GM21390 (cell line): ENCODE results near the gene SLC25A52.
A peak's percentile ranks its signal among the peaks of the same experiment; 100 is the strongest.
"Not testable (repeated sequence)": the region's sequence is repeated elsewhere in the genome, so short reads cannot be mapped to it uniquely, and the experiment has no call there.

Experiments used
- ATAC-seq: cut with Tn5 transposase; IDR thresholded peaks from one replicate; pipeline ENCODE4 v1.9.1; 2021; ENCODE audit not compliant: unreplicated experiment

The SLC25A52 gene, protein sequence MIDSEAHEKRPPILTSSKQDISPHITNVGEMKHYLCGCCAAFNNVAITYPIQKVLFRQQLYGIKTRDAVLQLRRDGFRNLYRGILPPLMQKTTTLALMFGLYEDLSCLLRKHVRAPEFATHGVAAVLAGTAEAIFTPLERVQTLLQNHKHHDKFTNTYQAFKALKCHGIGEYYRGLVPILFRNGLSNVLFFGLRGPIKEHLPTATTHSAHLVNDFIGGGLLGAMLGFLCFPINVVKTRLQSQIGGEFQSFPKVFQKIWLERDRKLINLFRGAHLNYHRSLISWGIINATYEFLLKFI

DNA sequence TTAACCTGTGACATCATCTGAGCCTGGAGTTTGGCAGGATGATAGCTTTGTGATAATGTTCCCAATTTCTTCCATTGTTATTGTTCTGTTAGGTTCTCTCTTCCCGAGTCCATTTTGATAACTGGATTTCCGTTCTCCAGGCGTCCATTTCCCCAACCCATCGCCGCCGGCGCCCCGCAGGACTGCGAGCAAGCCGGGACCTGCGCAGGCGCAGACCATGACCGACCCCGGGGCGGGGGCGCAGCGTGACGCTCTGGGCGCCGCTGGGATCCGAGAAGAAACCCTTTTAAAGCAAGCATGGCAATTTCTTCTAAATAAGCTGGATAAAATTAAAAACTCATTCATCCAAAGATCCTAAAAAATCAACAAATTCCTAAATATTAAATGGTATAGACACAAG, at the start of gene SLC25A52:
Gene SLC25A52, minus strand, starts transcription at position 186 of the 400 bp plus-strand sequence. CDS start 219 bp downstream, outside the sequence.
- no peak for ATAC-seq

DNA sequence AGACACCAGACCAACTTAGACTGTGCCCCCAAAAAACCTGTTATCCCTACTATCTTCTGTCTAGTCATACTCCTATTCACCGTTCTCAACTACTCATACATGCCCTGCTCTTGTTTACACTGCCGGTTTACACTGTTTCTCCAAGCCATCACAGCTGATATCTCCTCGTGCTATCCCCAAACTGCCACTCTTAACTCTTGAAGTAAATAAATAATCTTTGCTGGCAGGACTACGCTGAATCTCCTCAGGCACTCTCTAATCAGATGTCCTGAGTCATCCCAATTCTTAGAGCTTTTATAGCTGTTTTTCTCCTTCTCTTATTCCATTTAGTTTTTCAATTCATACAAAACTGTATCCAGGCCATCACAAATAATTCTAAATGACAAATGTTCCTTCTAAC, 48.4 kb upstream of the SLC25A52 start:
- ATAC-seq = not testable (repeated sequence)

DNA sequence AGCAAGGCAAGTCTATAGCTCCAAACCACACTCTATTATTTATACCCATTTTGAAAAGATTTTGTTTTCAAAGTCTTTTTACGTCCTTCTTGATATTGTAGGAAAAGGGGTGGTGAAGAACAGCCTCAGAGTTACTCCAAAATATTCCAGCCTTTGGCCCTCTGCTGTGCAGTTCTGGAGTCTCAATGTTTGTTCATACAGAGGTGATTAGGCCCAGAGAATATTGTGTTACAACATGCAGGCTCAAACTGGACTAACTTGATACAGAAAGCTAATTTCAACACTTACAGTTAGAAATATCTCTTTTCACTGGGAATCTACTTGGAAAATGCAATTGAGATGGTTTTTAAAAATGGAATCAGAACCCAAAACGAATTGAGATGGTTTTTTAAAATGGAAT, 40.4 kb upstream of the SLC25A52 start:
- no peak for ATAC-seq

DNA sequence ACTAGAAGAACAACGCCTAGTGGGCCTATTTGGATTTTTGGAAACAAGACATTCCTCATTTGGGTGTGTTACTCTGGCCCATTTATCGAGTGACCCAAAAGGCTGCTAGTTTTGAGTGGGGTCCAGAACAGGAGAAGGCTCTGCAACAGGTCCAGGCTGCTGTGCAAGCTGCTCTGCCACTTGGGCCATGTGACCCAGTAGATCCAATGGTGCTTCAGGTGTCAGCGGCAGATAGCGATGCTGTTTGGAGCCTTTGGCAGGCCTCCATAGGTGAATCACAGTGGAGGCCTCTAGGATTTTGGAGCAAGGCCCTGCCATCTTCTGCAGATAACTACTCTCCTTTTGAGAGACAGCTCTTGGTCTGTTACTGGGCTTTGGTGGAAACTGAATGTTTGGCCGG, 38.6 kb upstream of the SLC25A52 start:
- not testable (repeated sequence) for ATAC-seq

DNA sequence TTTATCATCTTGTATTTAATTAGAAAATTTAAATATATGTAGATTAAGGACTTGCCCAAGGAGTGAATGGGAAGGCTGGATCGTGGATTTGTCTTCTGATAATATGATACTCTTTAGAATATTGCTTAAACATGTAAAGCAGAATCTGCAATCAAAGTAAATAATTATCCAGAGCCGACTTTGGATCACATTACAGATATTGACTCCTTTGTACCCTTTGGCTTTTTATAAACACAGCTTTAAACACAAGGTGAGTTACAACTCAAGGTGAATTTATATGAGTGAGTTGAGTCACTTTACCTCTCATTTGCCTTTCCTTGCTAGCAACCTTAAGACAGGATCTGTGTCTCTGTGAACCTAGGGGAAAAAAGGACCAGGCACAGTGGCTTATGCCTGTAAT, 37.7 kb upstream of the SLC25A52 start:
- no peak for ATAC-seq

DNA sequence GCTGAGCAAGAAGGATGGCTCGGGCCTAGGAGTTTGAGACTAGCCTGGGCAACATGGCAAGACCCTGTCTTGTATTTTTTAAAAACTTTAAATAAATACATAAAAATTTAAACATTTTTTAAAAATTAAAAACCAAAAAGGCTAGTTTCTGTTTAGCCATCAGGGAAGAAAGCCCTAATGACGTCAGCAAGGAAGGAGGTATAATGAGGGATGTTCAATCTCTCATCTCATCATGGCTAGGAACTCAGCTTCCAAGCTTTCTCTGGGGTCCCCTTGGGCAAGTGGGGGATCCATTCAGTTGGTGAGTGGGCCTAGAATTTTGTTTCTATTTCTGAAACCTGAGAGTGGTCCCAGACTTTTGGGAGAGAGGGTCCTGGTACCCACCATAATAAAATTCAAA, 35.1 kb upstream of the SLC25A52 start:
- no peak for ATAC-seq

DNA sequence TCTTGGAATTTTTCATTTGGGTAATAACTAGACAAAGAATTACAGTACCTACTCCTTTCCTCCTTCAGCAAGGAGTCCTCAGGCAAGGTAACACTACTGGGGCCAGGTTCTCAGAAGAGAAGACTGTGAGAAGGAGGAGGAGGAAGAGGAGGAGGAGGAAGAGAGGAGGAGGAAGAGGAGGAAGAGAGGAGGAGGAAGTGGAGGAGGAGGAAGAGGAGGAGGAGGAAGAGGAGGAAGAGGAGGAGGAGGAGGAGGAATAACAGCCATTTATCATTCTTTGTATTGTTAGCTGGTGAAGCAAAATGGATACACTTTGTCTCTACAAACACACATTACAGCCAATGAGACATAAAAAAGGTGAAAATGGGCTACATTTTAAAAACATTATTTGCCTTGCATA, 32.9 kb upstream of the SLC25A52 start:
- no peak for ATAC-seq

DNA sequence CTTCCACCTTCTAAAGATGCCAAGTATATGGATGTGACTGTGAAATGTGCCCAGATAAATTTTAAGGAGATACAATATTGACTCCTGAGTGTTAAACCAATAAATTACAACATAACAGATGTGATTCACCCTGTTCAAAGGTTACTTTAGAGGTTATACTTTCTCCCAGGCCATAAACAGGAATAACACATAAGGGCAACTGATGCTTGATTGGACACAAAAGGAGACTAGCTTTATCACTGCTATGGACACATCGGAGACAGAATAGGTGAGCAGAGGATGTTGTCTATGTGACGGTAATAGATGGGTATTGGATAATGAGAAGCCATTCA, 31.9 kb upstream of the SLC25A52 start:
- no peak for ATAC-seq

DNA sequence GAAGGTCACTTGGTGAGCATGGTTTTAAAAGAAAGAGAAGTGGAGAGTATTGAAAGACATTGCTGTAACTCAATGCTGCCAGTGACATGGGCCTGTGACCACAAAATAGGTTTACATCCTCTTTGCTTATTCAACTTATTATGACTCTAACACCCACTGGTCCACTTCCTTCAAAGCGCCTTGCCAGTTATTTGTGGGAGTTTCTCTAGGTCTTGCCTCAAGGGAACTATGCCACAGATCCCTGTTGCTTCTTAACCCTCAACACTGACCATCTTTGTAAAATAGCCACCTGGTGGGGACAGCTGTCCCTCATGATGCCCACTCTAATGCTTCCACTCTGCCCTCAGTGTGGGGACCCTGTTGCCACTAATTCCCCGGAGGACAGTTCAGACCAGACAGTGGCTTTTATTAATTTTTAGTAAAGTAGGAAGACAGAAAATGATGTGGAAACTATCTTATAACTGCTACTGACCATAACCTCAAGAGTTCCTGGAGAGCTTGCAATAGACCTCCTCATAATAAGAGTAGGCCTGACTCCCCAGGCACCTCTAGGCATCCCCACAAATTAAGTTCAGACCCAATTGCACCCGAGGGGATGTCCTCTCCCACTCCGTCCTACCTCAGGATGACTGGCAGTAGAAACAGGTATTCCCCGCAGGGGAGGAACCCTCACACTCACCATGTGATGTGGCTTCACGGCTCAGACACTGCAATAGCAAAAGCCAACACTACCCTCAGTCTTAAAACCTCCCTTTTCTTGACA, 31.3 kb upstream of the SLC25A52 start:
- ATAC-seq = peak; percentile 96

DNA sequence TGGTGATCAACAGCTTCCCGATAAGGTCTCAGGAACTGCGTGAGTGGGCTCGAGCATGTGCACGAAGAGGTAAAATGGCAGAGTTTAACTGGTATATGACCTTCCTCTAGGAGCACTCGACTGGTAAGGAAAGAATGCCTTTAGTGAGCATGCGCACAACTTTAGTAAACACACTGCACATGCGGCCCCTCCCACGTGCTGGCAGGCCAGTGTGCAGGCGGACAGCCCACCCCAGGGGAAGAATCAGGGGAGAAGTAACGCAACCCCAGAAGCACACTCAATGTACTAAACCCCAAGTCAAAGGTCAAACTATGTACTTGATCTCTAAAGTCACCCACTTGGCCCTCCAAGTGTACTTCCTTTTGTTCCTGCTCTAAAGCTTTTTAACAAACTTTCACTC, 28.7 kb upstream of the SLC25A52 start:
- ATAC-seq = no peak

DNA sequence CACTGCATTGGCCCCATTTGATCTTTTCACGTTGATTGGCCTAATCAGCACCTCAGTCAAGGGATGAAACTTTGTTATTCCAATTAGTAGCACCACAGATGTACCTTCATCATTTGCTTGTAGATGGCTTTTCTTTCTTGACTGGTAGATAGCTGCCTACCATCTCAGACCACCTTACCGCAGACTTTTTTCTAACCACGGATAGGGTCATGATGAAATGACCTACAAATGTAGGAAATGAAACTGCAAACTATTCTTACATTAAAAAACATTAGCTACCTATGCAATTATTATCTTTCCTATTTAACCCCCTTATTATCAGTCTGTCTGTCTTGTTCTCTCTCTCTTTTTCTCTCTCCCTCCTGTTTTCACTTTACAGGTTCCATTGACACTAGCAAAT, 22.4 kb upstream of the SLC25A52 start:
- ATAC-seq = no peak

DNA sequence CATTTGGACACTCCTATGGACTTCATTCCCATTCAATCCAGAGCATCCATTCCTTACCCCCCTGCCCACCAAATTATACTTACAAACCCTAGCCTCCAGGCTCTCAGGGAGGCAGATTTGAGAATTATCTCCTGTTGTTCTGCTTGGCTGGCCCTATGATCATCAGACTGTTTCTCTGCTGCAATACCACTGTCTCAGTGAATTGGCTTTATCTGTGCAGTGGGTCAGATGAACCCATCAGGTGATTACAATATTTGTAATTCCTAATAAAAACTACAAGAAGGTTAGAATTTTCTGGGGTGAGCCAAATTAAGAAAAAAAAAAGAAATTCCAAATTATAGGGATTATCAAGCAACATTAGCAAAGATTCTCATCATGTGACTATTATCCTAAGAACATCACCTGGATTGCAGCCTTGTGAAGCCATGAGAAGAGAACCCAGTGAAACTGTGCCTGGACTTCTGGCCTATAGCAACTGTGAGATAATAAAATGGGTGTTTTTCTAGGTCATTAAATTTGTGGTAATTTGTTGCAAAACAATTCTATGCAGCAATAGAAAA, 17.8 kb upstream of the SLC25A52 start:
- no peak for ATAC-seq

DNA sequence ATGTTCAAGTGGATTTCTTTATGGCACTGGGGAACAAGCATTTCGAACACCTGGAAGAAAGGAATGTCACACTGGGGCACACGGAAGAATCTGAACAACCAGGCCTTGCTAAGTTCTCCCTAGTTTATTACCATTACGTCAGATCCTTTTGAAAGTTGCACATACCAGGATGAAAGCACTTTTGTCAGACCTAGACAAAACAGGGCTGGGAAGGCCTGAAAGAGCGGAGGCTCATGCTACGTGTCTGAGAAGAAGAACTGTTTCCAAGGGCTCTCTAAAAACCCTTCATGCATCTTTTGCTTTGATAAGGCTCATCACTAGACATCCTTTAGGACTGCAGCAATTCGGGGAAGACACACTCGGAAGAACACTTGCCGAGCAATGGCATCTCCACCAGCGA, 15.4 kb upstream of the SLC25A52 start:
- no peak for ATAC-seq

DNA sequence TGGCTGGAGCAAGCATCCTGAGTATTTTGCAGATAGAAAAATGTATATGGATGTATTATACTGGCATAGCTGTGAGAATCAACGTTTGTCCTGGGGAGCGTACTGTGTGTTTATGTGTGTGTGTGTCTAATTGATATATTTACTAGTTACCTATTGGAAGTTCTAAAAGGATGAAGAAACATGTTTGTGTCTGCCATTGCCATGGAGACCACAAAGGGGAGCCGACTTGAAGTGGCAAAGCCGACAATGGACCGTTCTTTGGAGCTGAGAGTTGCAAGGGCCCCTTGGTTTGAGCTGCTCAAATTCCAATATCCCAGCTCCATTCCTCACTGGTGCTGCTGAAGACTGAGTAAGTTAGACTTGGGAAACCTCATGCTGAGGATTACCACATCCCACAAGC, 14.3 kb upstream of the SLC25A52 start:
- no peak for ATAC-seq

DNA sequence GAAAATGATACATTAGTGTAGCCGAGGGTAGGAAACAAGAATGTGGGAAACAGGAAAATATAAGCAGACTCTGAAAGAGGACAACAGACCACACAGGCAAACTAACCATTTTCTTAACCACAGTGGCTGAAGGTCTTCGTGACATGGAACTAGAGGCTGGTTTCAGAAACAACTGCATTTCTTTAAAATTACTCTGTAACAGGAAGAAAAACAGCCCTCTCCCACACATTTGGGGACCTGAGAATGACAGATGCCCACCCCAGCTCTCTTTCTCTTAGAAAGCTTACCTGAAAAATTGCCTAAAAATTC, 13.8 kb upstream of the SLC25A52 start:
- ATAC-seq = peak; percentile 85

DNA sequence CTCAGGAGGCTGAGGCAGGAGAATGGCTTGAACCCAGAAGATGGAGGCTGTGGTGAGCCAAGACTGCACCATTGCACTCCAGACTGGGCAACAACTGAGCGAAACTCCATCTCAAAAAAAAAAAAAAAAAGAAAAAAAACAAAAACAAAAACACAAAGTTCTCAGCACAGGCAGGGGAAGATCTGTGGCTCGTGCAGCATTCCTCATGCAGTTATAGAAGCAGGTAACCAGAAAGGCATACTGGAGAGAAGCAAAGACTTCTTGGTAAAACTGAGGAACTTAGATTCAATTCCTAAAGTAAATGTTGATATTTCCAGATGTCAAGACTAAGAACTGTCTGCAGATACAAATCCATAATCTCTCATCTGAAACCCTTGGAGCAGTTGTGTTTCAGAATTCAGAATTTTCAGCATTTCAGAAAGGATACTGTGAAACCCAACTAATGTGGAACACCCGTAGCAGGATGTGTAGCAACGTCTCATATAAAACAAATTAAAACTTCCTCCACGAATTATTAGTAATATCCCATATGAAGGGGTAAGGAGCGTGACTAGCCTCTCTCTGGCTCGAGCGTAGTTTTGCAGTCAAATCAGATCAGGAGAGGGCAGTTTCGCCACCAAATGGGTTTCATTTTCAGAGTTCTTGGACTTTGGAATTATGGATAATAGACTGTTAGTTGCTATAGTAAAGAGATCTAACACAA, 13.2 kb upstream of the SLC25A52 start:
- ATAC-seq = no peak

DNA sequence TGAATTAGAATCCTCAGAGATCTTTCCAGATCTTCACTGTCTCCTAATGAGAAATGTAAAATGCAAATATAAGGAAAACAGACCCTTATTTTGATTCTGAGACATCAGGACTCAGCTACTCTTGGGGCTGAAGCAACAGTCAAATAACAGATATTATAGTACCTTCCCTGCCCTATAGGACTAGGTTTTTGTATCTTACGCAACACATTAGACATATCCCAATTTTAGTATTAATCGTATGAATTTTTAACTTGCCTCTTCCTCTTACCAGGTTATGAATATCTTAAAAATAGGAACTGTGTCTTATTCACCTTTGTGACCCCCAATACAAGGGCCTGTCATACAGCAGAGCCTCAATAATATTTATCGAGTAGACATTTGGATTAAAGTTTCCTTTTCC, 12.0 kb upstream of the SLC25A52 start:
- ATAC-seq = no peak

DNA sequence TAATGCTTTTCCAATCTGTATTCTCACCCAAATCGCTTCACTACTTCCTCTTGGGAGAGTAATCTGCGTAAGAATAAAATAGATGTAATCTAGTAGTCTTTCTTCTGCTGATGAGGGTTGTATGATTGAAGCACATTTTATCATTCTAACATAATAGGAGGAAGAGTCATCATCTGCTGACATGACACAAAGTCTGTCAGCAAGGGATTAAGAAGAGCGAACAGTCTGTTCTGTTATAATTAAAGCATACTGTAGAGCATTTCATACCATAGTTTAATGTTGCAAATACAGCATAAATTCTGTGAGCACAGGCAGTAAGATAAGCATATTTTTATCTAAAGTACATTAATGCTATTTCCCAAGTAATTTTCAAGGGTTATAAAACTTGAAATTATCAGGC, 10.4 kb downstream of the SLC25A52 start:
- ATAC-seq = no peak

DNA sequence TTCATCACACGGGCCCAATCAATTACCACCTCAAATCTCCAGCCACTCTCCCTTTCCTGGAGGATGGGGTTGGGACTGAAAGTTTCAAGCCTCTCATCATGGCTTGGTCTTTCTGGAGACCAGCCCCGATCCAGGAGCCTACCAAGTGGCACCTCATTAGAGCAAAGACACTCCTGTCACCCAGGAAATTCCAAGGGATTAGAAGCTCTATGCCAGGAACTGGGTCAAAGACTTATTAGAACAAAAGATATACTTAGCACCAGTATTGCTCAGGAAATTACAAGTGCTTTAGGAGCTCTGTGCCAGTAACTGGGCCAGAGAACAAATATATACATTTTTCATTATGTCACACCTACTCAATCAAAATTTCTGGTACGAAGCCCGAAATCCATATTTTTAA, 14.3 kb downstream of the SLC25A52 start:
- ATAC-seq = no peak

DNA sequence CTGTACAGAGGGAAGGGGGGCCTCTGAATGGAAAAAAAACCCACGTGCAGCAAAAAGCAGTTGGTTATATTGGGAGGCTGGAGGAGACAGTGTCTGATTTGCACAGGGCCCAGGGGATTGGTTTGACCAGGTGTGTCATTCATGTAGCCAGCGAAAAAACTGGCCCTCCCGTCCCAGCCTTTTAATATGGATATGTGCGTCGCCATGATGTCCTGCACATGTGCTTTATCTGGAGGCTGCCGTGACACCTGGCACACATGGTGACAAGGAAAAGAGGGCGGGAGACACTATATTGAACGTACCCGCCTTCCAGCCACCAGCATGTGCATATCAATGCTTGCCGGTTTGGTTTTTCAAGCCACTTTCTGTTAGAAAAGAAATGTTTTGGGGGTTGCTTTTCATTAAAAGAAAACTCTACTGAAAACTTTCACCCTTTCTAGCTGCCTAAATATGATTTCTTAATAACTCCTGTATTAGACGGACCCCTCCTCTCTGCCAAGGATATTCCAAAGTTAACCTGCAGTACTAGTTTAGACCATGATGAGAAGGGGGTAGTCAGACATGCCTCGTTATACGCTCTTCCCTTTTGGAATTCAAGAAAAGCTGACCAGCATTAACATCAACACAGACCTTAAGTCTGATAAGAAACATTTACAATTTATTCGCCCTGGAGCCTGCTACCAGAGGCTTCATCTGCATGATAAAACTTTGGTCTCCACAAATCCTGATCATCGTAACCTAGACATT, 16.2 kb downstream of the SLC25A52 start:
- ATAC-seq = no peak

DNA sequence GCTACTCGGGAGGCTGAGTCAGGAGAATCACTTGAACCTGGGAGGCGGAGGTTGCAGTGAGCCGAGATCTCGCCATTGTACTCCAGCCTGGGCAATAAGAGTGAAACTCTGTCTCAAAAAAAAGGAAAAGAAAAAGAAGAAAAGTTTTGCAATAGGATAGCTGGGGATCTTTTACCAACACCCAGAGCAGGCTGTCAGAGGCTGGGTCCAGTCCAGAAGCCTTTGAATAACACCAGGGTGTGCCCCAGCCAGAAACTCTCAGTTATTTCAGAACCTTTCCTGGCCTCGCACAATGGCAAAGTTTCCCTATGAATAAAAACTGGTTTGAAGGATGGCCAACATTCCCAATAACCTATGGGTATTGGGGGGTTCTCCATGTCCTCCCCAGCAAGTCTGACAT, 17.1 kb downstream of the SLC25A52 start:
- not testable (repeated sequence) for ATAC-seq
